GM18511 (cell line): Measurements from ENCODE around the gene FOXL2NB.
"Not testable (repeated sequence)": the region's sequence is repeated elsewhere in the genome, so short reads cannot be mapped to it uniquely, and the experiment has no call there.

Source experiments
- ATAC-seq: cut with Tn5 transposase; IDR thresholded peaks from one replicate; pipeline ENCODE4 v1.9.1; 2021; ENCODE audit warnings: mild to moderate bottlenecking, moderate library complexity; ENCODE audit not compliant: unreplicated experiment

FOXL2NB gene

DNA sequence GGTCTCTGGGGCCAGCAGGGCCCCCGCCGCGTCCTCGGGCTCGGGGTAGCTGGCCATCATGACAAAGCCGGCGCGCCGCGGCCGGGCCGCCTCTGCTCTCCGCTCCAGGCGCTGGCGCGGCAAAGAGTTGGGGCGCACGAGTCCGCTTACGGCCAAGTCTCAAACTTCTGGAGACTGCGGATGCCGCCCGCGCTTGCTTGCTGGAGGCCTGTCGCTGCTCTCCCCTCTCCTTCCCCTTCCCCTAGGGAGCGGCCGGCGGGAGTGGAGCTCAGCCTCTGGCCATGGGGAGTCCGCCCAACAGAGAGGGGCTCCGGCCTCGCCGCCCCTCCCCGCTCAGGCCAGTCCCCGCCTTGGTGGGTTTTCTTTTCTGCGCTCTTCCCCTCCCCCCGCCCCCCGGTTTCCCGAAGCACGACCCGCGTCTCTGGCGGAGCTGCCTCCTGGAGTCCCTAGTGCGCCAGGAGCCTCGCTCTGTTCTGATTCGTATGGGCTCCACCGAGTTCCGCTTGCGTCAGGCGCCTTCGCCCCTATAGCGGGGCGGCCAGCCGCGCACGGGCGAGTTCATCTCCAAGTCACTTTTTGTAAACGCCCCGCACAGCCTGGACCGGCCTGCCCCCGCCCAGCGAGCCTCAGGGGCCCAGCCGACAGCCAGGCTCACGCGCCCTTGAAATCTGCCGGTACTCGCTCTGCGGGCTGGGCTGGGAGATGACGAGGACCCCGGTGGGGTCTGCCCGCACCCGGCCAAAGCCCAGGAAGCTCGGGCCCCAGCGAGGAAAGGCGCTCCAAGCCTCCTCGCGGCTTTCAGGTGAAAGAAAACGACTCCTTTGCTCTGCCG, at the start of gene FOXL2NB, which contains the start of gene FOXL2:
FOXL2NB (plus strand) TSS at position 555 of the 832 bp plus-strand sequence; CDS start at position 703, 148 bp downstream.
FOXL2 (minus strand) TSS at position 475 of the 832 bp plus-strand sequence; CDS start at position 60, 415 bp downstream.
- no peak for ATAC-seq

DNA sequence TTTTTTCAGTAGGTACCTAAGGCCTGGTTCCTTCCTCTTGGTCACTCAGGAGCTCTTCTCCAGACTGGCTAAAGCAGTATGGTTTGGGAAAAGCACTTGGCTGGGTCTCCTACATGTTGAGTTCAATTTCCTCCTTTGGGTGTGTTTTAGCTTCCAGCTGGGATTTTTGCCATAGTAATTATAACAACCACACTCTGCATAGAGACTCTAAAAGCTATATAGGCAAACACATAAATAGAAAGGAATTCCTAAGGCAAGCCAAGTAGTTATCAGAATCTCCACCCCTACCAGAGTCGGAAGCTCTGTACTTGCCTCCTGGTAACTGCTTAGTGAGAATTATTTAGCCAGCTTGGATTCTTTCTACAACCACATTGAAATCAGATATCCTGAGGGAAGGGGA, 48.7 kb upstream of the FOXL2NB start:
- ATAC-seq: no peak

DNA sequence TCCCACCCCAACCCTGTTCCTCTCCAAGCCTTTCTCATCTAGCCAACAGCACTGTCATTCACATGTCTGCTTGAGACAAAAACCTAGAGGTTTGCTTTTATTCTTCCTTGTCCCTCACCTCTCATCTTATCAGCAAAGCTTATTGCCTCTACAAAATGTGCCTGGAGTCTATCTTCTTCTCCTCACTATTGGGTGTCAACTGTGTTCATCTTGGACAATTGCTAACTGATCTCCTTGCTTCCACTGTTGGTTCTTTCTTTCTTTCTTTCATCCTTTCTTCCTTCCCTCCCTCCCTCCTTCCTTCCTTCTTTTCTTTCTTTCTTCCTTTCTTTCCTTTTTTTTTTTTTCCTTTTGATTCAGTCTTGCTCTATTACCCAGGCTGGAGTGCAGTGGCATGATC, 48.3 kb upstream of the FOXL2NB start:
- ATAC-seq: no peak

GRCh38 chr3:138899351-138899991, 47.5 kb upstream of the FOXL2NB start:
- ATAC-seq: no peak

DNA sequence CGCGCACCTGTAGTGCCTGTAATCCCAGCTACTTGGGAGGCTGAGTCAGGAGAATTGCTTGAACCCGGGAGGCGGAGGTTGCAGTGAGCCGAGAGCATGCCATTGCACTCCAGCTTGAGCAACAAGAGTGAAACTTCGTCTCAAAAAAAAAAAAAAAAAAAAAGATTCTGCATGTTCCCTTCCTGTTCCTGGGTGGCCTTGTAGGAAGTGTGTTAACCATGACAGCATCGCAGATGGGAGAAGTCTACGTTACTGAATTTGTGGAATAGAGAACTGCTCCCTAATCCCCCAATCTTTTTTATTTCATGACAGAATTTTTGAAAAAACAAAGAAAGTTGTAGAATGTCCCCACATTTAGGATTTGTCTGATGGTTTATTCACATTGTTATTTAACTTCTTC, 45.5 kb upstream of the FOXL2NB start:
- no peak for ATAC-seq

DNA sequence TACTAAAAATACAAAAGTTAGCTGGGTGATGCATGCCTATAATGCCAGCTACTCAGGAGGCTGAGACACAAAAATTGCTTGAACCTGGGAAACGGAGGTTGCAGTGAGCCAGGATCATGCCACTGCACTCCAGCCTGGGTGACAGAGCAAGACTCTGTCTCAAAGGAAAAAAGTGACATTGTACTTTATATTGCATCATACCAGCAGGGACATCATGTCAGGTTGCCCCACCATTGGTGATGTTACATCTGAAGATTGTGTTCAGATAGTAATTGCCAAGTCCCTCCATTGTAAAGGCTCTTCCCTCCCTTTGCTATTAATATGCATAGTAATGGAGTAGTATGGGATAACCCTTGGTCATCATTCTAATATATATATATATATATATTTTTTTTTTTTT, 44.8 kb upstream of the FOXL2NB start:
- no peak for ATAC-seq

GRCh38 chr3:138907539-138907938, 39.5 kb upstream of the FOXL2NB start:
- ATAC-seq: no peak

GRCh38 chr3:138908846-138909245, 38.2 kb upstream of the FOXL2NB start:
- no peak for ATAC-seq

- ATAC-seq: no peak
Measured at GRCh38 chr3:138909904-138910303, 37.1 kb upstream of the FOXL2NB start.

DNA sequence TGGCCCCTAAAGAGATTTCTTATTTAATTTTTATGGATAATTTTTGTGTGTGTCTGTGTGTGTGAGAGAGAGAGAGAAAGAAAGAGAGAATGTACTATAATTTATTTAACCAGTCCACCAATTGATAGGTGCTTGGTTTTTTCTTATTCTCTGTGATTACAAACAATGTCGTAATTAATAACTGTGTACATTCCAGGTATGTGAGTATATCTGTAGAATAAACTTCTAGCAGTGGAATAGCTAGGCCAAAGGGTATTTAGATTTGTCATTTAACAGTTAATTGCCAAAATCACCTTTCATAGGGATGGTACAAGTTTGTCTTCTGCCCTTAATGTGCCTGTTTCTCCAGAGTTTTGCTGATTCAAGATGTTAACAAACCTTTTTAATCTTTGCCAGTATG, 35.4 kb upstream of the FOXL2NB start:
- no peak for ATAC-seq

DNA sequence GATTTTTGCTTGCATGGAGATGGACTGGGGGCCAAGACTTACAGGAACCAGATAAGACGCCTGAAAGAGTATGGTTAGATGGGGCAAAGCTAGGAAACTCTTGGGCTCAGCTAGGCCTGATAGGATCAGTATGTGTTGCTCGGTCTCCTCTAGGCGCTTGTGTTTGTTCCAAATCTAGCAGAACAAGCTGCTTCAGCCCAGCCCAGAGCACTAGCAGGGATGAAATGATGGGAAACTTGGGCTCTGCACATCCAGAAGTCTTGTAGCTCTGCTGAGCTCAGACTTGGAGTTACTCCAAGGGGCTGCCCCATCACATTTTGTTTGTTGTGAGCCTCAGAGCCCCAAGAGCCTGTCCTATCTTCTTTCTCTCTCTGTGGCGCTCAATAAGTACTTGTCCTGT, 34.8 kb upstream of the FOXL2NB start:
- ATAC-seq: no peak

- no peak for ATAC-seq
Measured at GRCh38 chr3:138913766-138914165, 33.3 kb upstream of the FOXL2NB start.

- ATAC-seq: peak; percentile 15
Measured at GRCh38 chr3:138914870-138915502, 32.0 kb upstream of the FOXL2NB start.

DNA sequence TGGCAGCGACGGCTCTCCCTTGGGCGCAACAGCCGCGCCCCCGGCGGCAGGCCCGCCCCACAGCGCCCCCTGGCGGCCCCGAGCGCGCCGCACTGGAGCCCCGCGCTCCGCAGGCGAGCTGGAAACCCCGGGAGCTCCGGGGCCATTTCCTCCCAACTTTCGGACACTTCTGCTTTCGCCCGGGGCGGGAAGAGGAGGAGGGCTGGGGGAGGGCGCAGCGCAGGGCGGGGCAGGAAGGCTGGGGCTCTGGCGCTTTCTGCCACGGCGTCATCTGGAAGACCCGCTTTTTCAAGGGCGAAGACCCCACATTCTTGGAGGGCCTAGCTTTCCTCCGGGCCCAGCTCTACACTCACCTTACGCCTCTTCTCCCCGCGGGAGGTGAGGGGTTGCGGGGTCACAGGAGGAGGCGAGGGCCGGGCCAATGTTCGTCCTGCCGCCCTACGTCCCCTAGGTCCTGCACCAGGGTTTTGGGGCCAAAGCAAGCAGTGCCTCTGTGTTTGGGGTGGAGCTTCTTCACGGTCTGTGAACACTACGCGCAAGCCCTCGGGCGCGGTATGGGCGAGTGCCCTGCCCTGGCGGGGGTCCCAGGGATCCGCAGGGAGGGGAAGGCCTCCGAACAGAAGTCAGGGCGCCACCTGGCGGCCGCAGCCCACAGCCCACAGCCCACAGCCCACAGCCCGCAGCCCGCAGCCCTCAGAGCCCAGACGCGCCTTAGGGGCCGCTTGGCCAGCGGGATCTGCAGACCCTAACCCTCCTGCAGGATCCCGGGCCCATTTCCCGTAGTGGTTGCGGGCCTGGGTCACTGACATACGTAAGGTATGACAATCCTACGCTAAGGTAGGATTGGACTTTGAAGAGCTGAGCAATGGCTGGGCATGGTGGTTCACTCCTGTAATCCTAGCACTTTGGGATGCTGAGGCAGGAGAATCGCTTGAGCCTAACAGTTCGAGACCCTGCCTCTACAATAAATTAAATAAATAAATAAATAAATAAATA, 31.2 kb upstream of the FOXL2NB start:
- ATAC-seq: peak; percentile 94

- ATAC-seq: no peak
Measured at GRCh38 chr3:138916824-138917223, 30.2 kb upstream of the FOXL2NB start.

DNA sequence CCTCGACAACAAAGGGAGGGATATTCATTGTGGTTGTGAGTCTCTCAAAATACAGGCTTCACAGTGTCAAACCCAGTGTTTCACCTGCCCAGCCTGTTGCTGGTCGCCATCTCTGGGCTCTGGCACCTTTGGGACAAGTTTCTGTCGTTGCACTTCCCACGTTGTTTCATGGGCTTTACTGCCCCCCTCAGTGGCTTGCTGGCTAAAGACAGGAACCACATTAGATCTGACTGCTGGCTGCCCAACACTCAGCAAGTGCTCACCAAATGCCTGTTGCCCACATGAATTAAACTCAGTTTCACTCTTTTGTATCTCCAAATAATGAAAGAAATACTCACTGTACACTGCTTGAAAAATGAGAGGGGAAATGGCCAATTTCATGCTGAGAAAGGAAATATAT, 27.7 kb upstream of the FOXL2NB start:
- ATAC-seq: no peak

DNA sequence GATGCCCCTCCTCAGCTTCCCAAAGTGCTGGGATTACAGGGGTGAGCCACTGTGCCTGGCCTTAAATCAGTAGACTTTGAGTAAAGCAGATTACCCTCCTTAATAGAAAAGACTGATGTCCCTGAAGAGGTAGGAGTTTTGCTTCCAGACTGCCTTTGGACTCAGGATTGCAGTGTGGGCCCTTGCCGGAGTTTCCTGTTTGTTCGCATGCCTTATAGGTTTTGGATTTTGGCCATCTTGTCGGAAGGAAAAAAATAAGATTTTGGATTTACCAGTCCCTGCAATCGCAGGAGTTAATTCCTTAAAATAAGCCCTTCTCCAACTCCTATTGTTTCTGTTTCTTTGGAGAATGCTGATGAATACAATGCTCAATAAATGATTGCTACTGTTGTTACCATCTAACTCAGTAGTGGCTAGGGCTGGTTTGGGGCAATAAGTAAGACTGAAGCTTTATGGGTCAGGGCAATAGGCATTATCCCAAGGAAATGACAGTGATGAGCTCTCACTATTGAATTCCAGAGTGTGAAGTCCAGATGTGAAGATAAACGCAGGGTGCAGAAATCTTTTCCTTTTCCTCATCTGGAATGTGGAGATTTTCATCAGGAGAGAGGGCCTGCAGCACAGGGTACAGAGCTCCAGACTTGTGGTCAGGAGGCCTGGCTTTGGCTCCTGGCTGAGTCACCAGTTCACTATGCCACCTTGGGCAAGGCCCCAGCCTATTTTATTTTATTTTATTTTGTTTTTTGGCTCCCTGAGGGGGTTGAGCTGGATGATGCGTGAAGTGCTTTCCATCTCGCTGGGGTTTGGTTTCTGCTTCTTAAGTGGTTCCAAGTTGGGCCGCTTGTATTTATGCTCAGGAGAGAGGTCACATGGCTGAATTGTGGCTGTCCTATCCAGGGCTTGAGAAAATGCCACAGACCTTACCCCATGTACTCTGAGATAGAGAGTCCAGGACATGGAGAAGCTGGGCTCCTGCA, 25.4 kb upstream of the FOXL2NB start:
- ATAC-seq: no peak

DNA sequence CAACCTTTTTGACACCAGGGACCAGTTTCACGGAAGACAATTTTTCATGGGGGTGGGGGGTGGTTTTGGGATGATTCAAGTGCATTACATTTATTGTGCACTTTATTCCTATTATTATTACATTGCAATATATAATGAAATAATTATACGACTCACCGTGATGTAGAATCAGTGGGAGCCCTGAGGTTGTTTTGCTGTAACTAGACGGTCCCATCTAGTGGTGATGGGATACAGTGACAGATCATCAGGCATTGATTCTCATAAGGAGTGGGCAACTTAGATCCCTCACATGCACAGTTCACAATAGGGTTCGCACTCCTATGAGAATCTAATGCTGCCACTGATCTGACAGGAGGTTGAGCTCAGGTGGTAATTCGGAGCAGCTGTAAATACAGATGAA, 24.6 kb upstream of the FOXL2NB start:
- ATAC-seq: not testable (repeated sequence)

DNA sequence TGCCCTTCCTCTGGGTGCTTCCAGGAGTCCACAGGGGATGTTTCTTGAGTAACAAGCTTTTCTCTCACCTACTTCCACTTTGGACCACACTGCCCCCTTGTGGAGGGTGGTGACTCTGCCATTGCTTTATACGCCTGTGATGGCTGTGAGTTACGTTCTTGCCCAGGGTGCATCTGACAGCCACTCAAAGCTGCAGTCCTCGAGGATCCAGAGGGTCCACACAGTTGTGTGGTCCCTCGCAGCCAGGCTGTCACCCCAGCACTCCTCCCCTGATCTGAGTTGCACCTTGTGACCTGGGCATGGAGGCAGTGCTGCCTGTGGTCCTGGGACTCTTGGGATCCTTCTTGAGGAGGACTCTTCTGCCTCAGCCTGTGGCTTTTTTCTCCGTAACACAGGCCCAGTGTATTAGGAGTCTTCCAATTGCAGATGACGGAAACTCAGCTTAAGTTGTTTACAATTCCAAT, 23.5 kb upstream of the FOXL2NB start:
- ATAC-seq: peak; percentile 86
